Gastroesophageal sphincter (tissue), 3 donors: ENCODE data around the gene DROSHA.

ENCODE experiments used
- CTCF ChIP-seq, 4 experiments: fragments of 200-600 bp in 2 of 4; fragments of 450-650 bp in 2 of 4; sonication (generic) in 1 of 4; IDR thresholded peaks; one replicate each; pipeline ENCODE4 v1.5.1; 2017 to 2019; ENCODE audit warnings: antibody characterized with exemption in 4 of 4, mild to moderate bottlenecking in 2 of 4, moderate library complexity in 2 of 4
- EP300 ChIP-seq: sonication (generic); formaldehyde crosslinking; IDR thresholded peaks from one replicate; pipeline ENCODE4 v1.6.1; 2017; ENCODE audit warnings: antibody characterized with exemption, mild to moderate bottlenecking
- POLR2A ChIP-seq, 2 donors: fragments of 450-650 bp; IDR thresholded peaks; one replicate each; pipeline ENCODE4 v1.6.1; 2017; ENCODE audit warnings: antibody characterized with exemption in 2 of 2, mild to moderate bottlenecking in 2 of 2, moderate library complexity in 1 of 2

DNA sequence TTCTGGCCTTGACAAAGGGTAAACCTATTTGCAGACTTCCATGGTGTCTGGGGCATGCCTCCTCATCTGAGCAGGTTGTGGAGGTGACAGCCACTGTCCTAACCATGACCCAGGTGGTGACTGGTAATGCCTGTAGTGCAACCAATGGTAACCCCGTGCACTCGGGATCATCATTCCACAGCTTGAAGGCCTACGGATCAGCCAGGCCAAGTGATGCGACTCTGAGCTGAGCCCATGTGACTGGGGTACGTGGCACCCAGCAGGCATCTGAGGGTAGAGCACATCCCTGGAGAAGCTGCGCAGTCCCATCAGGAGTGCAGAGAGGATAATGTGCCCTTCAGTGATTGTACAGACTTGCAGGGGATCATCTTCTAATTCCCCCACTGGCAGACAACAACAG lies 35.0 kb downstream of the DROSHA start:
- no peak for TF ChIP-seq POLR2A (IDR thresholded peaks at IDR 0.05)
- TF ChIP-seq CTCF (IDR thresholded peaks at IDR 0.05): no peak
- no peak for TF ChIP-seq EP300
